Adipocyte (in vitro differentiated cells): Measurements from ENCODE around the gene HPSE2.
"Not testable (repeated sequence)": the region's sequence is repeated elsewhere in the genome, so short reads cannot be mapped to it uniquely, and the experiment has no call there.

Experiments used
- DNase-seq: peaks from one replicate; pipeline ENCODE4 v3.0.0-alpha.2; 2015; ENCODE audit warnings: low read depth
- H3K27me3 ChIP-seq: replicated peaks from 2 replicates; pipeline ENCODE4 v1.7.0; 2013; ENCODE audit warnings: mild to moderate bottlenecking, low read length, moderate library complexity; ENCODE audit not compliant: control insufficient read depth, insufficient read depth
- H3K36me3 ChIP-seq: 2 replicates; pipeline ENCODE4 v1.7.0; 2013; ENCODE audit warnings: low read length, mild to moderate bottlenecking, moderate library complexity; ENCODE audit not compliant: control insufficient read depth, insufficient read depth, severe bottlenecking
- H3K4me1 ChIP-seq: 2 replicates; pipeline ENCODE4 v1.7.0; 2013; ENCODE audit warnings: mild to moderate bottlenecking, low read length, moderate library complexity; ENCODE audit not compliant: control insufficient read depth, insufficient read depth
- H3K4me3 ChIP-seq: 2 replicates; pipeline ENCODE4 v1.7.0; 2013; ENCODE audit warnings: mild to moderate bottlenecking, low read length, moderate library complexity
- H3K9ac ChIP-seq: 2 replicates; pipeline ENCODE4 v1.7.0; 2013; ENCODE audit warnings: mild to moderate bottlenecking, low read length, moderate library complexity
- H3K9me3 ChIP-seq: 2 replicates; pipeline ENCODE4 v1.7.0; 2013; ENCODE audit warnings: mild to moderate bottlenecking, low read length, moderate library complexity; ENCODE audit not compliant: control insufficient read depth

HPSE2 gene

GRCh38 chr10:98516352-98516751 is 719.3 kb downstream of the HPSE2 start:
- peak; percentile 54 for DNase-seq
- Histone ChIP-seq H3K27me3 (no peaks in the 10 kb centered on the region), H3K9ac (peak overlapping the region; percentile 57), H3K4me1 (peaks cover 15% of the 10 kb centered on the region), H3K36me3 (no peaks in the 10 kb centered on the region), H3K4me3 (no peak overlapping the region), H3K9me3 (no peaks in the 10 kb centered on the region)

- H3K36me3 ChIP-seq = no peaks in the 10 kb centered on the region
- H3K4me3 ChIP-seq = no peak overlapping the region
- no peaks in the 10 kb centered on the region for H3K9me3 ChIP-seq
- H3K9ac ChIP-seq = no peak overlapping the region
- peaks cover 15% of the 10 kb centered on the region for H3K4me1 ChIP-seq
- H3K27me3 ChIP-seq = no peaks in the 10 kb centered on the region
- no peak for DNase-seq
These were observed 721.9 kb downstream of the HPSE2 start for GRCh38 chr10:98513704-98514103.

GRCh38 chr10:98511876-98512275 is 723.8 kb downstream of the HPSE2 start:
- Histone ChIP-seq H3K27me3 (no peaks in the 10 kb centered on the region), H3K9me3 (no peaks in the 10 kb centered on the region), H3K4me3 (no peak overlapping the region), H3K9ac (no peak overlapping the region), H3K4me1 (peaks cover 12% of the 10 kb centered on the region), H3K36me3 (no peaks in the 10 kb centered on the region)
- no peak for DNase-seq

GRCh38 chr10:98510412-98510995 is 725.1 kb downstream of the HPSE2 start:
- no peaks in the 10 kb centered on the region for H3K27me3 ChIP-seq
- no peaks in the 10 kb centered on the region for H3K36me3 ChIP-seq
- DNase-seq = no peak
- no peaks in the 10 kb centered on the region for H3K4me1 ChIP-seq
- H3K9me3 ChIP-seq = no peaks in the 10 kb centered on the region
- no peak overlapping the region for H3K4me3 ChIP-seq
- H3K9ac ChIP-seq = no peak overlapping the region

GRCh38 chr10:98509745-98510144 is 725.9 kb downstream of the HPSE2 start:
- Histone ChIP-seq H3K36me3 (no peaks in the 10 kb centered on the region), H3K4me3 (no peak overlapping the region), H3K4me1 (no peaks in the 10 kb centered on the region), H3K9ac (no peak overlapping the region), H3K9me3 (no peaks in the 10 kb centered on the region), H3K27me3 (no peaks in the 10 kb centered on the region)
- no peak for DNase-seq

GRCh38 chr10:98502535-98502934 is 733.1 kb downstream of the HPSE2 start:
- H3K9me3 ChIP-seq, DNase-seq, H3K4me3 ChIP-seq, H3K27me3 ChIP-seq, H3K9ac ChIP-seq, H3K36me3 ChIP-seq, H3K4me1 ChIP-seq: not testable (repeated sequence)

GRCh38 chr10:98492763-98493162 is 742.9 kb downstream of the HPSE2 start:
- no peak for DNase-seq
- Histone ChIP-seq H3K27me3 (no peaks in the 10 kb centered on the region), H3K4me3 (no peak overlapping the region), H3K9ac (no peak overlapping the region), H3K4me1 (peaks cover 24% of the 10 kb centered on the region), H3K36me3 (no peaks in the 10 kb centered on the region), H3K9me3 (peaks cover 21% of the 10 kb centered on the region)

GRCh38 chr10:98489561-98490481 is 745.8 kb downstream of the HPSE2 start:
- peaks cover 7% of the 10 kb centered on the region for H3K9me3 ChIP-seq
- no peaks in the 10 kb centered on the region for H3K27me3 ChIP-seq
- H3K9ac ChIP-seq = peak overlapping the region; percentile 61
- H3K4me1 ChIP-seq = peaks cover 49% of the 10 kb centered on the region
- no peak overlapping the region for H3K4me3 ChIP-seq
- H3K36me3 ChIP-seq = no peaks in the 10 kb centered on the region
- no peak for DNase-seq

GRCh38 chr10:98488669-98489430 is 746.8 kb downstream of the HPSE2 start:
- H3K4me1 ChIP-seq = peaks cover 49% of the 10 kb centered on the region
- H3K36me3 ChIP-seq = no peaks in the 10 kb centered on the region
- peaks cover 4% of the 10 kb centered on the region for H3K9me3 ChIP-seq
- H3K27me3 ChIP-seq = no peaks in the 10 kb centered on the region
- no peak for DNase-seq
- H3K4me3 ChIP-seq = no peak overlapping the region
- H3K9ac ChIP-seq = peak overlapping the region; percentile 43

- DNase-seq = no peak
- H3K4me3 ChIP-seq = no peak overlapping the region
These were observed 748.0 kb downstream of the HPSE2 start for GRCh38 chr10:98487649-98488048.

GRCh38 chr10:98486421-98486820 is 749.2 kb downstream of the HPSE2 start:
- DNase-seq = no peak
- Histone ChIP-seq H3K36me3 (no peaks in the 10 kb centered on the region), H3K4me1 (peaks cover 49% of the 10 kb centered on the region), H3K4me3 (peak overlapping the region; percentile 1), H3K9ac (peak overlapping the region; percentile 20), H3K27me3 (no peaks in the 10 kb centered on the region), H3K9me3 (peaks cover 4% of the 10 kb centered on the region)

More at GRCh38 chr10:98487649-98488048, 748.0 kb downstream of the HPSE2 start:
- peaks cover 4% of the 10 kb centered on the region for H3K9me3 ChIP-seq
- H3K9ac ChIP-seq = no peak overlapping the region
- H3K4me1 ChIP-seq = peaks cover 49% of the 10 kb centered on the region
- H3K27me3 ChIP-seq = no peaks in the 10 kb centered on the region
- no peaks in the 10 kb centered on the region for H3K36me3 ChIP-seq
